SK-N-SH (cell line): ENCODE data around the gene MGAT5. TPM values are rescaled to one million over a fixed set of nuclear protein-coding genes. Genes with fewer than 3 reads are reported as not detected.

Source experiments
- CTCF ChIA-PET: fragments of 300-600, 350-600 bp; formaldehyde crosslinking; extraction: SDS; loops from one replicate; lab custom pipeline; 2021; lab: Yijun Ruan, JAX
- POLR2A ChIA-PET: fragments of 350-600 bp; sonication (Branson Sonifier 250); formaldehyde crosslinking; extraction: SDS; loops from one replicate; lab custom pipeline; 2020; ENCODE audit warnings: antibody characterized with exemption, inconsistent platforms; lab: Yijun Ruan, JAX
- DNase-seq: peaks from one replicate; pipeline ENCODE4 v3.0.0; 2012
- H2AFZ ChIP-seq: fragments of 200-600 bp; sonication (generic); 2 replicates; pipeline ENCODE4 v1.8.1; 2016; ENCODE audit warnings: antibody characterized with exemption, mild to moderate bottlenecking, low read depth
- H3F3A ChIP-seq: fragments of 200-600 bp; sonication (generic); replicated peaks from 2 replicates; pipeline ENCODE3; 2016; ENCODE audit warnings: antibody characterized with exemption, mild to moderate bottlenecking; ENCODE audit not compliant: insufficient read depth
- H3K27ac ChIP-seq, 2 experiments: fragments of 200-500 bp in 1 of 2; fragments of 200-600 bp in 1 of 2; sonication (Bioruptor generic) in 1 of 2; sonication (generic), shearing (Covaris generic) in 1 of 2; 2 replicates each; pipeline versions ENCODE4 v1.5.1 to v1.6.1; 2014 to 2016; ENCODE audit warnings: low read depth in 2 of 2, inconsistent platforms in 1 of 2, low read length in 1 of 2, mild to moderate bottlenecking in 1 of 2, mixed read lengths in 1 of 2
- H3K27me3 ChIP-seq: fragments of 200-600 bp; sonication (generic), shearing (Covaris generic); 2 replicates; pipeline ENCODE4 v1.6.1; 2016; ENCODE audit warnings: mixed run types; ENCODE audit not compliant: insufficient read depth
- H3K36me3 ChIP-seq, 2 experiments: fragments of 200-500 bp in 1 of 2; fragments of 200-600 bp in 1 of 2; sonication (Bioruptor generic) in 1 of 2; sonication (generic) in 1 of 2; replicated peaks in 1 of 2; 2 replicates each; pipeline versions ENCODE3 to v1.5.1; 2014 to 2016; ENCODE audit warnings: low read length in 1 of 2, mild to moderate bottlenecking in 1 of 2; ENCODE audit not compliant: insufficient read depth in 2 of 2, control insufficient read depth in 1 of 2
- H3K4me1 ChIP-seq, 2 experiments: fragments of 200-500 bp in 1 of 2; fragments of 200-600 bp in 1 of 2; sonication (Bioruptor generic) in 1 of 2; sonication (generic), shearing (Covaris generic) in 1 of 2; 2 replicates each; pipeline versions ENCODE4 v1.5.1 to v1.6.1; 2014 to 2016; ENCODE audit warnings: low read depth in 1 of 2, low read length in 1 of 2, mixed run types in 1 of 2; ENCODE audit not compliant: insufficient read depth in 2 of 2, control insufficient read depth in 1 of 2
- H3K4me2 ChIP-seq: fragments of 200-600 bp; sonication (generic), shearing (Covaris generic); 2 replicates; pipeline ENCODE4 v1.6.1; 2017; ENCODE audit warnings: mixed run types
- H3K4me3 ChIP-seq, 2 experiments: fragments of 200-500 bp in 1 of 2; fragments of 200-600 bp in 1 of 2; sonication (Bioruptor generic) in 1 of 2; sonication (generic), shearing (Covaris generic) in 1 of 2; 2 replicates each; pipeline versions ENCODE4 v1.5.1 to v1.8.1; 2014 to 2016; ENCODE audit warnings: low read depth in 2 of 2, inconsistent platforms in 1 of 2, low read length in 1 of 2, mild to moderate bottlenecking in 1 of 2, mixed read lengths in 1 of 2, moderate library complexity in 1 of 2
- H3K79me2 ChIP-seq: fragments of 200-600 bp; sonication (generic); 2 replicates; pipeline ENCODE4 v1.8.1; 2017; ENCODE audit warnings: mild to moderate bottlenecking; ENCODE audit not compliant: insufficient read depth
- H3K9ac ChIP-seq: fragments of 200-600 bp; sonication (generic); 2 replicates; pipeline ENCODE4 v1.6.1; 2017; ENCODE audit warnings: mixed run types
- H3K9me2 ChIP-seq: fragments of 200-600 bp; sonication (generic); 2 replicates; pipeline ENCODE4 v1.6.1; 2017; ENCODE audit warnings: mixed run types
- H3K9me3 ChIP-seq: fragments of 200-600 bp; sonication (generic); 2 replicates; pipeline ENCODE4 v1.6.1; 2017; ENCODE audit warnings: mixed run types, mild to moderate bottlenecking, moderate library complexity
- H4K20me1 ChIP-seq: fragments of 200-600 bp; sonication (generic); 2 replicates; pipeline ENCODE4 v1.6.1; 2017; ENCODE audit warnings: mild to moderate bottlenecking, mixed run types; ENCODE audit not compliant: insufficient read depth
- CHD2 ChIP-seq: fragments of 150-350 bp; IDR thresholded peaks from 2 replicates; pipeline ENCODE4 v1.6.1; 2018; ENCODE audit warnings: low read length; ENCODE audit not compliant: partially characterized antibody
- FOXJ3 ChIP-seq: sonication (generic); formaldehyde crosslinking; IDR thresholded peaks from 2 replicates; pipeline ENCODE4 v1.5.1; 2020; ENCODE audit warnings: mild to moderate bottlenecking, missing genetic modification reagents
- MEF2A ChIP-seq: IDR thresholded peaks from 2 replicates; pipeline ENCODE4 v1.4.0; 2012; ENCODE audit warnings: low read depth, borderline replicate concordance
- PBX3 ChIP-seq: IDR thresholded peaks from 2 replicates; pipeline ENCODE4; 2012
- RAD21 ChIP-seq: IDR thresholded peaks from 2 replicates; pipeline ENCODE4 v1.6.1; 2012; ENCODE audit warnings: mild to moderate bottlenecking, low read length
- SMC3 ChIP-seq: IDR thresholded peaks from 2 replicates; pipeline ENCODE4 v1.6.1; 2012; ENCODE audit warnings: low read depth, low read length, improper control_type of control experiment
- USF2 ChIP-seq: fragments of 150-350 bp; IDR thresholded peaks from 2 replicates; pipeline ENCODE4 v1.6.1; 2017; ENCODE audit warnings: antibody characterized with exemption, low read length, low read depth, borderline replicate concordance
- ZBTB33 ChIP-seq: IDR thresholded peaks from 2 replicates; pipeline ENCODE4 v1.4.0; 2012; ENCODE audit warnings: low read depth, borderline replicate concordance
- WGBS: methylation state at CpG from one replicate; pipeline ENCODE4 v1.1.6; 2017; ENCODE audit warnings: low lambda C conversion rate; 5-methylcytosine and 5-hydroxymethylcytosine counted together
- polyA plus RNA-seq, 3 experiments: library from polyadenylated mRNA; depleted of rRNA; stranded (reverse); fragments of >200 nt; gene quantifications; 2 replicates each; pipeline ENCODE4 v1.2.3, GENCODE V29; 2012

The MGAT5 gene
- polyA plus RNA-seq, 1 of the 3 experiments (the other 2 are of a cell fraction), result 18.2 TPM

GRCh38 chr2:134241911-134242310 lies 12.0 kb upstream of the MGAT5 start:
- POLR2A ChIA-PET, result no interaction called here
- Histone ChIP-seq H3K36me3 (no peaks in the 10 kb centered on the region), H3K4me3 (no peak overlapping the region), H3K9ac (no peak overlapping the region), H3K9me3 (no peaks in the 10 kb centered on the region), H3K27me3 (no peaks in the 10 kb centered on the region), H3K4me2 (no peak overlapping the region), H3K4me1 (peaks cover 6 to 36% of the 10 kb centered on the region in 2 experiments; a peak in 3 of 4 replicates), H3F3A (no peaks in the 10 kb centered on the region), H3K9me2 (no peaks in the 10 kb centered on the region), H3K27ac (no peak overlapping the region), H2AFZ (no peak overlapping the region), H3K79me2 (no peaks in the 10 kb centered on the region), H4K20me1 (no peaks in the 10 kb centered on the region)
- CTCF ChIA-PET, result interaction anchor here (4.6 to 8.7 kb wide), 2 partner anchors 121 to 356 kb away, joined by 37 to 130 read pairs; no protein-coding TSS in a partner anchor
- no peak for DNase-seq
- no peak for TF ChIP-seq PBX3
- no peak for TF ChIP-seq CHD2
- no peak for TF ChIP-seq RAD21
- no peak for TF ChIP-seq ZBTB33
- TF ChIP-seq SMC3, result no peak
- WGBS, result 100% methylated on average over 2 of the region's 2 CpGs

- POLR2A ChIA-PET, result no interaction called here
- Histone ChIP-seq H3K9ac (no peak overlapping the region), H3K4me1 (peaks cover 6 to 36% of the 10 kb centered on the region in 2 experiments; a peak in 3 of 4 replicates), H3K36me3 (no peaks in the 10 kb centered on the region), H3K27me3 (no peaks in the 10 kb centered on the region), H2AFZ (no peak overlapping the region), H4K20me1 (no peaks in the 10 kb centered on the region), H3K9me2 (no peaks in the 10 kb centered on the region), H3K4me2 (no peak overlapping the region), H3K27ac (peak overlapping the region in 1 of 2 experiments; percentile 5; a peak in 1 of 4 replicates), H3K4me3 (no peak overlapping the region), H3K9me3 (no peaks in the 10 kb centered on the region), H3K79me2 (no peaks in the 10 kb centered on the region), H3F3A (no peaks in the 10 kb centered on the region)
- no peak for DNase-seq
- WGBS, result 100% methylated on average over 1 of the region's 1 CpG
- no peak for TF ChIP-seq USF2
- TF ChIP-seq FOXJ3 (CRISPR knock-in tag), result no peak
- TF ChIP-seq MEF2A, result no peak
- TF ChIP-seq CHD2, result no peak
- CTCF ChIA-PET, result interaction anchor here (0.7 to 8.7 kb wide), 11 partner anchors 8 to 358 kb away, joined by 3 to 130 read pairs (median 19); partner anchors contain the start of gene MGAT5
Measured at GRCh38 chr2:134243244-134243643, 10.6 kb upstream of the MGAT5 start.
